ENCODE measurements around the gene STK16. TPM values are rescaled to one million over a fixed set of nuclear protein-coding genes. Genes with fewer than 3 reads are reported as not detected.

Gene STK16
- polyA plus RNA-seq, 2 donors = 20.4 to 33.3 TPM

GRCh38 chr2:219221957-219222518 lies 23.2 kb upstream of the STK16 start:
- no peak overlapping the region for H3K27ac ChIP-seq (ENCODE audit: low read depth in 2 of 2, low read length in 1 of 2)
- H3K4me1 ChIP-seq (ENCODE audit: control insufficient read depth in 2 of 2, insufficient read depth in 2 of 2, low read length in 1 of 2) = peaks cover 0 to 11% of the 10 kb centered on the region in 2 donors
- no peak overlapping the region for H3K4me3 ChIP-seq (ENCODE audit: low read depth in 1 of 2, low read length in 2 of 2)
- H3K36me3 ChIP-seq (ENCODE audit: control insufficient read depth in 2 of 2, insufficient read depth in 2 of 2, low read length in 1 of 2) = peaks cover 30 to 61% of the 10 kb centered on the region in 2 donors
- H3K27me3 ChIP-seq (ENCODE audit: control insufficient read depth in 1 of 2, insufficient read depth in 2 of 2, low read length in 2 of 2) = no peaks in the 10 kb centered on the region
- no peaks in the 10 kb centered on the region for H3K9me3 ChIP-seq (ENCODE audit: control insufficient read depth in 2 of 2, insufficient read depth in 1 of 2, low read depth in 1 of 2, low read length in 1 of 2)
- 94% methylated on average over 16 of the region's 16 CpGs for WGBS, 2 donors

- peaks cover 9 to 17% of the 10 kb centered on the region in 2 donors for H3K4me1 ChIP-seq (ENCODE audit: control insufficient read depth in 2 of 2, insufficient read depth in 2 of 2, low read length in 1 of 2)
- H3K27me3 ChIP-seq (ENCODE audit: control insufficient read depth in 1 of 2, insufficient read depth in 2 of 2, low read length in 2 of 2) = no peaks in the 10 kb centered on the region
- H3K27ac ChIP-seq (ENCODE audit: low read depth in 2 of 2, low read length in 1 of 2) = no peak overlapping the region
- H3K4me3 ChIP-seq (ENCODE audit: low read depth in 1 of 2, low read length in 2 of 2) = no peak overlapping the region
- H3K36me3 ChIP-seq (ENCODE audit: control insufficient read depth in 2 of 2, insufficient read depth in 2 of 2, low read length in 1 of 2) = peaks cover 30 to 61% of the 10 kb centered on the region in 2 donors
- WGBS, 2 donors = 92 to 94% methylated on average over 31 of the region's 31 CpGs
- H3K9me3 ChIP-seq (ENCODE audit: control insufficient read depth in 2 of 2, insufficient read depth in 1 of 2, low read depth in 1 of 2, low read length in 1 of 2) = no peaks in the 10 kb centered on the region
Observed at GRCh38 chr2:219223831-219224610, 21.3 kb upstream of the STK16 start.

GRCh38 chr2:219225350-219225749 lies 19.9 kb upstream of the STK16 start:
- WGBS, 2 donors = 82 to 85% methylated on average over 3 of the region's 3 CpGs
- peaks cover 30 to 52% of the 10 kb centered on the region in 2 donors for H3K36me3 ChIP-seq (ENCODE audit: control insufficient read depth in 2 of 2, insufficient read depth in 2 of 2, low read length in 1 of 2)

GRCh38 chr2:219228041-219228910 lies 17.0 kb upstream of the STK16 start:
- H3K36me3 ChIP-seq (ENCODE audit: control insufficient read depth in 2 of 2, insufficient read depth in 2 of 2, low read length in 1 of 2) = peaks cover 22 to 30% of the 10 kb centered on the region in 2 donors
- WGBS, 2 donors = 39% methylated on average over 7 of the region's 7 CpGs
- no peaks in the 10 kb centered on the region for H3K9me3 ChIP-seq (ENCODE audit: control insufficient read depth in 2 of 2, insufficient read depth in 1 of 2, low read depth in 1 of 2, low read length in 1 of 2)
- H3K27ac ChIP-seq (ENCODE audit: low read depth in 2 of 2, low read length in 1 of 2) = peak overlapping the region; percentile 94 to 99
- H3K4me3 ChIP-seq (ENCODE audit: low read depth in 1 of 2, low read length in 2 of 2) = peak overlapping the region; percentile 76 to 85
- no peaks in the 10 kb centered on the region for H3K27me3 ChIP-seq (ENCODE audit: control insufficient read depth in 1 of 2, insufficient read depth in 2 of 2, low read length in 2 of 2)
- H3K4me1 ChIP-seq (ENCODE audit: control insufficient read depth in 2 of 2, insufficient read depth in 2 of 2, low read length in 1 of 2) = peaks cover 9 to 10% of the 10 kb centered on the region in 2 donors

More at GRCh38 chr2:219225350-219225749, 19.9 kb upstream of the STK16 start:
- H3K27me3 ChIP-seq (ENCODE audit: control insufficient read depth in 1 of 2, insufficient read depth in 2 of 2, low read length in 2 of 2) = no peaks in the 10 kb centered on the region
- no peak overlapping the region for H3K4me3 ChIP-seq (ENCODE audit: low read depth in 1 of 2, low read length in 2 of 2)
- no peak overlapping the region for H3K27ac ChIP-seq (ENCODE audit: low read depth in 2 of 2, low read length in 1 of 2)
- no peaks in the 10 kb centered on the region for H3K9me3 ChIP-seq (ENCODE audit: control insufficient read depth in 2 of 2, insufficient read depth in 1 of 2, low read depth in 1 of 2, low read length in 1 of 2)
- H3K4me1 ChIP-seq (ENCODE audit: control insufficient read depth in 2 of 2, insufficient read depth in 2 of 2, low read length in 1 of 2) = peaks cover 9 to 10% of the 10 kb centered on the region in 2 donors

- WGBS, 2 donors = 1 to 2% methylated on average over 17 to 19 of the region's 19 CpGs
Observed at GRCh38 chr2:219228911-219229304, 16.4 kb upstream of the STK16 start.

GRCh38 chr2:219229305-219230058 lies 15.8 kb upstream of the STK16 start, which contains the start of the genes ANKZF1 and ATG9A:
Gene ANKZF1 (plus strand): TSS chr2:219229806. CDS start chr2:219230258, 452 bp downstream.
Gene ATG9A (minus strand): TSS chr2:219229636. CDS start chr2:219228024, 1,612 bp downstream.
- Histone ChIP-seq H3K36me3 (ENCODE audit: control insufficient read depth in 2 of 2, insufficient read depth in 2 of 2, low read length in 1 of 2) (peaks cover 20 to 26% of the 10 kb centered on the region in 2 donors), H3K9me3 (ENCODE audit: control insufficient read depth in 2 of 2, insufficient read depth in 1 of 2, low read depth in 1 of 2, low read length in 1 of 2) (no peaks in the 10 kb centered on the region), H3K4me1 (ENCODE audit: control insufficient read depth in 2 of 2, insufficient read depth in 2 of 2, low read length in 1 of 2) (peaks cover 9 to 10% of the 10 kb centered on the region in 2 donors), H3K27me3 (ENCODE audit: control insufficient read depth in 1 of 2, insufficient read depth in 2 of 2, low read length in 2 of 2) (no peaks in the 10 kb centered on the region), H3K27ac (ENCODE audit: low read depth in 2 of 2, low read length in 1 of 2) (peak within 1 kb of the TSS; percentile 94 to 99), H3K4me3 (ENCODE audit: low read depth in 1 of 2, low read length in 2 of 2) (peak within 1 kb of the TSS; percentile 76 to 85)
- WGBS, 2 donors = 0% methylated on average over 73 to 80 of the region's 80 CpGs

More at GRCh38 chr2:219228911-219229304, 16.4 kb upstream of the STK16 start:
- Histone ChIP-seq H3K4me3 (ENCODE audit: low read depth in 1 of 2, low read length in 2 of 2) (peak overlapping the region; percentile 76 to 85), H3K4me1 (ENCODE audit: control insufficient read depth in 2 of 2, insufficient read depth in 2 of 2, low read length in 1 of 2) (peaks cover 9 to 10% of the 10 kb centered on the region in 2 donors), H3K9me3 (ENCODE audit: control insufficient read depth in 2 of 2, insufficient read depth in 1 of 2, low read depth in 1 of 2, low read length in 1 of 2) (no peaks in the 10 kb centered on the region), H3K36me3 (ENCODE audit: control insufficient read depth in 2 of 2, insufficient read depth in 2 of 2, low read length in 1 of 2) (peaks cover 25 to 27% of the 10 kb centered on the region in 2 donors), H3K27ac (ENCODE audit: low read depth in 2 of 2, low read length in 1 of 2) (peak overlapping the region; percentile 94 to 99), H3K27me3 (ENCODE audit: control insufficient read depth in 1 of 2, insufficient read depth in 2 of 2, low read length in 2 of 2) (no peaks in the 10 kb centered on the region)

- Histone ChIP-seq H3K27me3 (ENCODE audit: control insufficient read depth in 1 of 2, insufficient read depth in 2 of 2, low read length in 2 of 2) (no peaks in the 10 kb centered on the region), H3K27ac (ENCODE audit: low read depth in 2 of 2, low read length in 1 of 2) (peak overlapping the region; percentile 94 to 99), H3K36me3 (ENCODE audit: control insufficient read depth in 2 of 2, insufficient read depth in 2 of 2, low read length in 1 of 2) (peaks cover 17 to 23% of the 10 kb centered on the region in 2 donors), H3K4me1 (ENCODE audit: control insufficient read depth in 2 of 2, insufficient read depth in 2 of 2, low read length in 1 of 2) (peaks cover 9 to 10% of the 10 kb centered on the region in 2 donors), H3K9me3 (ENCODE audit: control insufficient read depth in 2 of 2, insufficient read depth in 1 of 2, low read depth in 1 of 2, low read length in 1 of 2) (no peaks in the 10 kb centered on the region), H3K4me3 (ENCODE audit: low read depth in 1 of 2, low read length in 2 of 2) (peak overlapping the region; percentile 70 to 76)
- WGBS, 2 donors = 0% methylated on average over 24 of the region's 24 CpGs
Observed at GRCh38 chr2:219230059-219230540, 15.2 kb upstream of the STK16 start.

- Histone ChIP-seq H3K4me3 (ENCODE audit: low read depth in 1 of 2, low read length in 2 of 2) (no peak overlapping the region), H3K36me3 (ENCODE audit: control insufficient read depth in 2 of 2, insufficient read depth in 2 of 2, low read length in 1 of 2) (peaks cover 24 to 32% of the 10 kb centered on the region in 2 donors), H3K9me3 (ENCODE audit: control insufficient read depth in 2 of 2, insufficient read depth in 1 of 2, low read depth in 1 of 2, low read length in 1 of 2) (no peaks in the 10 kb centered on the region), H3K27ac (ENCODE audit: low read depth in 2 of 2, low read length in 1 of 2) (no peak overlapping the region), H3K27me3 (ENCODE audit: control insufficient read depth in 1 of 2, insufficient read depth in 2 of 2, low read length in 2 of 2) (no peaks in the 10 kb centered on the region), H3K4me1 (ENCODE audit: control insufficient read depth in 2 of 2, insufficient read depth in 2 of 2, low read length in 1 of 2) (no peaks in the 10 kb centered on the region)
- 75 to 96% methylated on average over 3 of the region's 3 CpGs for WGBS, 2 donors
Observed at GRCh38 chr2:219234331-219234730, 10.9 kb upstream of the STK16 start.
